Femur (tissue), 1 donor: Measurements from ENCODE around the gene OSBPL6.

Experiments
- DNase-seq: peaks from one replicate; pipeline ENCODE4 v3.0.0-alpha.2; 2017

Gene OSBPL6

GRCh38 chr2:178241844-178242551 is 47.7 kb downstream of the OSBPL6 start:
- peak; percentile 91 for DNase-seq

- DNase-seq: no peak
Observed at GRCh38 chr2:178242552-178242883, 48.2 kb downstream of the OSBPL6 start.

- DNase-seq: no peak
Observed at GRCh38 chr2:178243961-178244360, 49.6 kb downstream of the OSBPL6 start.

- DNase-seq: no peak
Observed at GRCh38 chr2:178244777-178245176, 50.5 kb downstream of the OSBPL6 start.

- no peak for DNase-seq
Observed at GRCh38 chr2:178246696-178247095, 52.4 kb downstream of the OSBPL6 start.

GRCh38 chr2:178247250-178247649 is 52.9 kb downstream of the OSBPL6 start:
- DNase-seq: no peak

GRCh38 chr2:178250429-178250828 is 56.1 kb downstream of the OSBPL6 start:
- no peak for DNase-seq

GRCh38 chr2:178251151-178251955 is 57.0 kb downstream of the OSBPL6 start:
- no peak for DNase-seq

- no peak for DNase-seq
Observed at GRCh38 chr2:178256382-178257042, 62.2 kb downstream of the OSBPL6 start.

- no peak for DNase-seq
Observed at GRCh38 chr2:178257127-178257526, 62.8 kb downstream of the OSBPL6 start.

GRCh38 chr2:178258916-178259315 is 64.6 kb downstream of the OSBPL6 start:
- no peak for DNase-seq

- no peak for DNase-seq
Observed at GRCh38 chr2:178263159-178263860, 69.0 kb downstream of the OSBPL6 start.

- DNase-seq: no peak
Observed at GRCh38 chr2:178264211-178264610, 69.9 kb downstream of the OSBPL6 start.

- no peak for DNase-seq
Observed at GRCh38 chr2:178265851-178266250, 71.5 kb downstream of the OSBPL6 start.

- DNase-seq: no peak
Observed at GRCh38 chr2:178266445-178266844, 72.1 kb downstream of the OSBPL6 start.

GRCh38 chr2:178267660-178268059 is 73.3 kb downstream of the OSBPL6 start:
- no peak for DNase-seq

GRCh38 chr2:178268435-178268834 is 74.1 kb downstream of the OSBPL6 start:
- DNase-seq: no peak

GRCh38 chr2:178269438-178270224 is 75.3 kb downstream of the OSBPL6 start:
- DNase-seq: no peak

- DNase-seq: no peak
Observed at GRCh38 chr2:178270338-178270737, 76.0 kb downstream of the OSBPL6 start.

- no peak for DNase-seq
Observed at GRCh38 chr2:178271094-178271493, 76.8 kb downstream of the OSBPL6 start.

GRCh38 chr2:178271629-178272333 is 77.5 kb downstream of the OSBPL6 start:
- peak; percentile 84 for DNase-seq
